Heart left ventricle (tissue), 13 donors: ENCODE data around the gene RTBDN.

Source experiments
- POLR2A ChIP-seq, 2 donors: fragments of 450-650 bp; IDR thresholded peaks; one replicate each; pipeline ENCODE4 v1.6.1; 2017; ENCODE audit warnings: antibody characterized with exemption in 2 of 2, mild to moderate bottlenecking in 2 of 2, moderate library complexity in 2 of 2
- TF ChIP-seq, protein P1 (sequence below), 12 donors: fragments of 200-600 bp; sonication (generic) in 4 of 12; IDR thresholded peaks; one replicate each; pipeline versions ENCODE4 v1.5.0 to v1.8.0; 2018 to 2022; ENCODE audit warnings: antibody characterized with exemption in 12 of 12, mild to moderate bottlenecking in 5 of 12
- donor health status: ischemic (EF 13 %, LVEDD 7.1; RV severe dilation, severe dysfunction).
- donor health status: DM: no; HTN: yes; CAD: no.
- donor health status: DM: no; HTN: no; CAD: no.
- donor health status: ischemic (EF 25% LVEDD 6.9; RV normal size, moderate dysfunction).
- donor health status: ischemic (EF 25% LVEDD 5.7; RV mildly dilated, moderate dysfunction).
- donor health status: ischemic (EF 35%, LVEDD 5.7; RV mildly dilated, moderate dysfunction).
- donor health status: nonischemic (EF 11% LVEDD 7.7; RV severe dilation, severe dysfunction).
- donor health status: DM: yes; HTN: yes; CAD: no.
- donor health status: PGD.
- donor health status: ischemic (EF 29% LVEDD 5.4; RV normal size, mild dysfunction).
- donor health status: nonischemic (EF 23%, LVEDD 6.1; RV moderate dilation, normal function).

DNA sequence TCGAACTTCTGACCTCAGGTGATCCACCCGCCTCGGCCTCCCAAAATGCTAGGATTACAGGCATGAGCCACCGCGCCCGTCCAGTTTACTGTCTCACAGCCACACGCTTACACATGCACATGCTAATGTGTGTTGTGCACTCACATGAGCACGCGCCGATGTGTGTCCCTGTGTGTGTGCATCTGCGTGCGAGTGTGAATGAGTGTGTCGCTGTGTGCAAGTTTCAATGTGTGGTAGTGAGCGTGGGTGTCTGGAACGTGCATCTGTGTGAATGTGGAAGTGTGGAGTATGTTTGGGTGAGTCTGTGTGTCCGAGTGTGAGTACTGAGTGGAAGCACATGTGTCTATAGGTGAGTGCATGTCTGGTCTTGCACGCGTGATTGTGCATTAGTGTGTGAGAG is 8.1 kb upstream of the RTBDN start:
- TF ChIP-seq, protein P1, sequence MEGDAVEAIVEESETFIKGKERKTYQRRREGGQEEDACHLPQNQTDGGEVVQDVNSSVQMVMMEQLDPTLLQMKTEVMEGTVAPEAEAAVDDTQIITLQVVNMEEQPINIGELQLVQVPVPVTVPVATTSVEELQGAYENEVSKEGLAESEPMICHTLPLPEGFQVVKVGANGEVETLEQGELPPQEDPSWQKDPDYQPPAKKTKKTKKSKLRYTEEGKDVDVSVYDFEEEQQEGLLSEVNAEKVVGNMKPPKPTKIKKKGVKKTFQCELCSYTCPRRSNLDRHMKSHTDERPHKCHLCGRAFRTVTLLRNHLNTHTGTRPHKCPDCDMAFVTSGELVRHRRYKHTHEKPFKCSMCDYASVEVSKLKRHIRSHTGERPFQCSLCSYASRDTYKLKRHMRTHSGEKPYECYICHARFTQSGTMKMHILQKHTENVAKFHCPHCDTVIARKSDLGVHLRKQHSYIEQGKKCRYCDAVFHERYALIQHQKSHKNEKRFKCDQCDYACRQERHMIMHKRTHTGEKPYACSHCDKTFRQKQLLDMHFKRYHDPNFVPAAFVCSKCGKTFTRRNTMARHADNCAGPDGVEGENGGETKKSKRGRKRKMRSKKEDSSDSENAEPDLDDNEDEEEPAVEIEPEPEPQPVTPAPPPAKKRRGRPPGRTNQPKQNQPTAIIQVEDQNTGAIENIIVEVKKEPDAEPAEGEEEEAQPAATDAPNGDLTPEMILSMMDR (IDR thresholded peaks at IDR 0.05) = no peak
- no peak for TF ChIP-seq POLR2A (IDR thresholded peaks at IDR 0.05)
